ENCODE measurements around the gene ZFAND3. TPM values are rescaled to one million over a fixed set of nuclear protein-coding genes. Genes with fewer than 3 reads are reported as not detected.

ZFAND3 gene
- total RNA-seq, 1 donor from 2014 or later = 32.7 TPM

DNA sequence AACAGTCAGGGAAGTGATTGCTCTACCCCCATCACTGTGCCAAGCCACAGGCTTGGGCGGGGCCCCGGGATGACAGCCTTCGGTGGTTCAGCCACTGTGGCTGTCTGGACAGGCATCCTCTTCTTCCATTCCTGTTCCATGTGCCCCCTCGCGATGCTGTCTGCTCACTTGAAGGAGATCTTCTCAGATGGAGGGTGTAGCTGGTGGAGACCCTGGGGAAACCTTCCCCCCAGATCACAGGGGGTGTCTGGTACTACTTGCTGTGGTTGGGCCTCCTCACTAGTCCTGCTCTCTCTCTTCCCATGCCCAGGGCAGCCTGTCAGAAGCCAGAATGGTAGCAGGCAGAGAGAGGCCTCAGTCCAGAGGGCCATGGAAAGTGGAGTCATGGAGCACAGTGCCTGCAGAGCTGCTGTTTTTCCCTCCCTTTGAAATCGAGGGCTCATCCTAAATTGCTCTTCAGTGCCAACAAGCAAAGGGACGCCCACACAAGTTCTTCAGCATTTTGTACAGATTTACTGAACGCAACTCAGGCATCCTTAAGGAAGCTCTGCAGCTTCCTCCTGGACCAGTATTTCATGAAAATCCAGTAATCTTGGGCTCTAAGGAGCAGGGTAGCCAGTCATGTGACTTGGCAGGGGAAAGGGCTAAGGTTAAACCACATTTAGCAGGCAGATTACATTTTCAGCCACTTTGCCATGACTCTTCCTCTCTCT is 326.6 kb downstream of the ZFAND3 start:
- no peaks in the 10 kb centered on the region for H3K27me3 ChIP-seq
- H3K9me3 ChIP-seq = no peaks in the 10 kb centered on the region
- TF ChIP-seq, protein P1, sequence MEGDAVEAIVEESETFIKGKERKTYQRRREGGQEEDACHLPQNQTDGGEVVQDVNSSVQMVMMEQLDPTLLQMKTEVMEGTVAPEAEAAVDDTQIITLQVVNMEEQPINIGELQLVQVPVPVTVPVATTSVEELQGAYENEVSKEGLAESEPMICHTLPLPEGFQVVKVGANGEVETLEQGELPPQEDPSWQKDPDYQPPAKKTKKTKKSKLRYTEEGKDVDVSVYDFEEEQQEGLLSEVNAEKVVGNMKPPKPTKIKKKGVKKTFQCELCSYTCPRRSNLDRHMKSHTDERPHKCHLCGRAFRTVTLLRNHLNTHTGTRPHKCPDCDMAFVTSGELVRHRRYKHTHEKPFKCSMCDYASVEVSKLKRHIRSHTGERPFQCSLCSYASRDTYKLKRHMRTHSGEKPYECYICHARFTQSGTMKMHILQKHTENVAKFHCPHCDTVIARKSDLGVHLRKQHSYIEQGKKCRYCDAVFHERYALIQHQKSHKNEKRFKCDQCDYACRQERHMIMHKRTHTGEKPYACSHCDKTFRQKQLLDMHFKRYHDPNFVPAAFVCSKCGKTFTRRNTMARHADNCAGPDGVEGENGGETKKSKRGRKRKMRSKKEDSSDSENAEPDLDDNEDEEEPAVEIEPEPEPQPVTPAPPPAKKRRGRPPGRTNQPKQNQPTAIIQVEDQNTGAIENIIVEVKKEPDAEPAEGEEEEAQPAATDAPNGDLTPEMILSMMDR (IDR thresholded peaks at IDR 0.05) = no peak
- H3K4me1 ChIP-seq = no peaks in the 10 kb centered on the region
- no peak for DNase-seq (ENCODE audit: low spot score in 2 of 2)
- no peaks in the 10 kb centered on the region for H3K36me3 ChIP-seq
- intact Hi-C loops (cut with DNase I) = loop anchor here (5.0 kb wide), 1 partner anchor 234 kb away; no protein-coding TSS in a partner anchor
- no peak overlapping the region for H3K4me3 ChIP-seq
- H3K27ac ChIP-seq = no peak overlapping the region

DNA sequence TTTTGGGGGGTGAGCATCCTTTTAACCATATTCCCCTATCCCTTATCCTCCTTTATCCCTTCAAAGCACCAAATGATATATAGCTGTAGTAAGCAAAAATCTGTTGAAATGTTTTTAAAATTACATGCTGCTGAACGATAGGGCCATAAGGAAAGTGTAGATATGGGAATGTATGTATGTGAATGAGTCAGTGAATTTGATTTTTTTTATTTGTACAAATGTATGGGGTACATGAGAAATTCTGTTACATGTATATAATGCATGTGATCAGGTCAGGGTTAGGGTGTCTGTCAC is 327.2 kb downstream of the ZFAND3 start:
- Histone ChIP-seq H3K4me1 (no peaks in the 10 kb centered on the region), H3K27ac (no peak overlapping the region), H3K4me3 (no peak overlapping the region), H3K27me3 (no peaks in the 10 kb centered on the region), H3K9me3 (no peaks in the 10 kb centered on the region), H3K36me3 (peaks cover 0 to 4% of the 10 kb centered on the region in 2 donors)
- DNase-seq (ENCODE audit: low spot score in 2 of 2) = no peak
- intact Hi-C loops (cut with DNase I) = loop anchor here (5.0 kb wide), 1 partner anchor 234 kb away; no protein-coding TSS in a partner anchor
- TF ChIP-seq, protein P1 (IDR thresholded peaks at IDR 0.05) = no peak

DNA sequence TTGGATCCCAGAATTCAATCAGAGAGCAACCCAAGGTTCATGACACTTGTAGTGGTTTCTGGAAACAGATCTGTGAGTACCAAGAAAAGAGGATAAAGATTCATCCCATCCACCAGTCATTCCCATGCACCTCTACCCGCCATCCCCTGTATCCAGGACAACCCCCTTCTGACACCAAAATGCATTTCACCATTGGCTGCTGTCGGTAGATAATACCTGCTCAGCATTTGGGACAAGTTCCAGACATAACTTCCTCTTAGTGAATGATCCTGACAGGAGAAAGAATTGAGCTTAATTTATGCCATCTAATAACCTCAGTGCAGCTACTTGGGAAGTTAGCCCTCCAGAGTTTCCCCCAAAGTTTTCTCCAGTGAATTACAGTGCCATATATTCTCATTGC is 329.1 kb downstream of the ZFAND3 start:
- Histone ChIP-seq H3K36me3 (peaks cover 9 to 22% of the 10 kb centered on the region in 2 donors), H3K27ac (no peak overlapping the region), H3K4me3 (no peak overlapping the region), H3K9me3 (no peaks in the 10 kb centered on the region), H3K4me1 (no peaks in the 10 kb centered on the region), H3K27me3 (no peaks in the 10 kb centered on the region)
- intact Hi-C loops (cut with DNase I) = loop anchor here (5.0 kb wide), 1 partner anchor 236 kb away; no protein-coding TSS in a partner anchor
- TF ChIP-seq, protein P1 (IDR thresholded peaks at IDR 0.05) = no peak
- DNase-seq (ENCODE audit: low spot score in 2 of 2) = no peak

DNA sequence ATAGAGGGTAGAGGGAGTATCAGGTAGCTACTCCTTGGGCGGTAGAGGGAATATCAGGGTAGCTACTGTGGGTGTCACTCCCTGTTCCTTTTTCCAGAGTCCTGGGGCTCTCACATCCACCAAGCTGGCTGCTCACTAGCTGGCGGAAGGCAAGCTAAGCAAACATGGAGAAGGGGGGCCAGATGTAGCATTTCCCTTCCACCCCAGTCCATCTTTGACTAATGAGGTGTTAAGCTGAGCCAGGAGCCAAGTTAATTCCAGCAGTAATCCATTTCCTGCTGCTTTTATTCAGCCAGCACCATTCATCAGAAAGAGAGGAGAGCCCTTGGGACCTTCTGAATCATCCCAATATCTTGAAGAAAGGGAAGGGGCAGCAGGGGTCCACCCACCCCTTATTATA is 330.0 kb downstream of the ZFAND3 start:
- DNase-seq (ENCODE audit: low spot score in 2 of 2) = no peak
- no peaks in the 10 kb centered on the region for H3K27me3 ChIP-seq
- H3K4me3 ChIP-seq = no peak overlapping the region
- no peak overlapping the region for H3K27ac ChIP-seq
- intact Hi-C loops (cut with DNase I) = loop anchor here (5.0 kb wide), 1 partner anchor 237 kb away; no protein-coding TSS in a partner anchor
- H3K9me3 ChIP-seq = no peaks in the 10 kb centered on the region
- H3K4me1 ChIP-seq = no peaks in the 10 kb centered on the region
- TF ChIP-seq, protein P1 (IDR thresholded peaks at IDR 0.05) = no peak
- H3K36me3 ChIP-seq = peaks cover 9 to 22% of the 10 kb centered on the region in 2 donors

DNA sequence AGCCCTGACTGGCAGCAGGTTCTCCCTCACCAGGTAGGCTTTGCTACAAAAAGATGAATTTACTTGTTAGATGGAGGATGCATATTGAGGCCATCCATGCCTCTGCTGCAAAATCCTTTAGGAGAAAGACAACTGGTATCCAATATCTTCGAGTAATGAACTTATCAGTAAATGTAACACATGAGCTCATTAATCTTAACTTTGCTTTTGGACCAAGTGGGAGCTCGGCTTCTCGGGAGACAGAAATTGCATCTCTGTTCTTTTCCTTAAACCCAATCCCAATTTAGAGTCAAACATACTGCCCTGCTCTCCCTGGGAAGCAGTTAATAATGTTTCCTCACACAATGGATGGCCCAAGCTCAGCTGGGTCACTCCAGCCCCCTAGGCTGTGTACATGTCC is 330.5 kb downstream of the ZFAND3 start:
- no peak overlapping the region for H3K4me3 ChIP-seq
- intact Hi-C loops (cut with DNase I) = no loop called here
- H3K27me3 ChIP-seq = no peaks in the 10 kb centered on the region
- no peaks in the 10 kb centered on the region for H3K9me3 ChIP-seq
- H3K4me1 ChIP-seq = no peaks in the 10 kb centered on the region
- no peak for DNase-seq (ENCODE audit: low spot score in 2 of 2)
- TF ChIP-seq, protein P1 (IDR thresholded peaks at IDR 0.05) = no peak
- no peak overlapping the region for H3K27ac ChIP-seq
- peaks cover 9 to 22% of the 10 kb centered on the region in 2 donors for H3K36me3 ChIP-seq

Measured in ascending aorta (tissue), 2 donors.